T1000 (cell line): ENCODE measurements around the gene SRCIN1.

Experiments used
- DNase-seq: peaks from one replicate; lab custom pipeline; 2025; ENCODE audit warnings: mixed read lengths; lab: John Stamatoyannopoulos, UW

The SRCIN1 gene

DNA sequence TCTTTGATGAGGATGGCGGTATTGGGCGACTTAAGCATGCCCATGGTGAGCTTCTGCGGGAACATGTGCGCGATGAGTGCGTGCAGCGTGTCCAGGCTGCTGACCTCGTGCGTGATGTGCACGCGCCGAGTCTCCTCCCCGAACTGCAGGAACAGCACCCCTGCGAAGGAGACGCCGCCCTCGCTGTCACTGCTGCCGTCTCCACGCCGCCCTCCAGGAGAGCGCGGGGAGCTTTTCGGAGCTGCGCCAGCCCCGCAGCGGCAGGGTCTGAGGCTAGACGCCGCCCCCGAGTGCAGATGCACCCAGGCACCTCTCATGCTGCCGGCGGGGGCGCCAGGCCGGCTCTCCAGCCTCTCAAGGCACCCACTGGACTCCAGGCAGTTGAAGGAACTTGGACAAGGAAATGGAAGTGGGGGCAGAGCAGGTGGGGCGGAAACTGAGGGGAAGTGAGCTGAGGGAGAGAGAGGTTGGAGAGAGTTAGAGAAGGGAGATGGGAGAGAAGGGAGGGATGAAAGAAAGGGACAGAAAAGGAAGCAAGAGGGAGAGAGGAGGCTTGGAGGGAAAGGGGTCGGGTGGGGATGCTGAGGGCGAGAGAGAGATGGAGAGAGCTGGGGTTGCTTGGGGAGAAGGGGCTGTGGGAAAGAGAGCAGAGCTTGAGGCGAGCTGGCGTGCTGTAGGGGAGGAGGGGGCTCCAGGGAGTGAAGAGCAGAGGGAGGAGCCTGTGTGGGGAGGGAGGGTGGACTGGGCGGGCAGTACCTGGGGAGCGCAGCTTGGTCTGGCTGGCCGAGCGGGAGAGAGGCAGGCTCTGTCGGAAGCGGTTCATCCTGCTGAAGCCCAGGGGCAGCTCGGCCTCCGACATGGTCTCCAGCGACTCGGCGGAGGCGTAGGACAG lies 42.1 kb downstream of the SRCIN1 start:
- DNase-seq: no peak

GRCh38 chr17:38562903-38563302 lies 42.8 kb downstream of the SRCIN1 start:
- no peak for DNase-seq

GRCh38 chr17:38562215-38562569 lies 43.6 kb downstream of the SRCIN1 start:
- no peak for DNase-seq

GRCh38 chr17:38561416-38562214 lies 44.1 kb downstream of the SRCIN1 start:
- DNase-seq: no peak

GRCh38 chr17:38560503-38561318 lies 45.0 kb downstream of the SRCIN1 start:
- no peak for DNase-seq

- DNase-seq: no peak
These were observed 45.9 kb downstream of the SRCIN1 start for GRCh38 chr17:38559880-38560230.

DNA sequence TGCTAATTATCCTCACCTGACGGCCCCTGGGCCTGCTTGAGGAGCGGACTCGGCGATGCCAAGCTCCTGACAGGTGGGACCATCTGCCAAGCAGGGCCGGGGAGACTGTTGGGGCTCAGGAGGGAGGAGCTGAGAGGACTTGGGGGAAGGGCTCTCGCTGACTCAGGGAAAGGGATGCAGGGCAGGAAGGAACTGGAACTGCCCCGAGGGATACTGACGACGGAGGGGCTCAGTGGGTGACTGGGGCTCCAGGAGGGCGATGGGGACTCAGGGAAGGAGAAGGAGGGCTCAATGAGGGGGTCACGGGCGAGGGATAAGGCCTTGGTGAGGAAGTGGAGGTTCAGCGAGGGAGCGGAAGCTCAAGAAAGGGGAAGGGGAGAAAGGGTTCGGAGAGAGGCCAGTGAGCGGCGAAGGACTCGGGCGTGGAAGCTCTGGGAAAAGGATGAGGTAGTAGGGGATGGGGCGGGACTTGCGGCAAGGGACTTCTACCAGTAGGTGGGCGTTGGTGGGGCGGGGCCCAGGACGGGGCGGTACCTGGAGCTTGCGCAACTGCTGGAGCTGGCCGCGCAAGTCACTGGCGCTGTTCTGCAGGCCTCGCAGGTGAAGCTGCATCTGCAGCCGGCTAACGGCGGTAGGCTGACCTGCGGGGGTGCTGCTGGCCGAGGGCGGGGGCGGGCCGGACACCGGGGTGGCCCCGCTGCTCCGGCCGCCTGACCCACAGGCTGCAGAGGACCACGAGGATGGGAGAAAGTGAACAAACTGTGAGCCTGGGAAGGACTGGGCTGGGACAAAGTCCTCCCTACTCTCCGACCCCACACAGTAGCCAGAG lies 46.5 kb downstream of the SRCIN1 start:
- peak; percentile 61 for DNase-seq

DNA sequence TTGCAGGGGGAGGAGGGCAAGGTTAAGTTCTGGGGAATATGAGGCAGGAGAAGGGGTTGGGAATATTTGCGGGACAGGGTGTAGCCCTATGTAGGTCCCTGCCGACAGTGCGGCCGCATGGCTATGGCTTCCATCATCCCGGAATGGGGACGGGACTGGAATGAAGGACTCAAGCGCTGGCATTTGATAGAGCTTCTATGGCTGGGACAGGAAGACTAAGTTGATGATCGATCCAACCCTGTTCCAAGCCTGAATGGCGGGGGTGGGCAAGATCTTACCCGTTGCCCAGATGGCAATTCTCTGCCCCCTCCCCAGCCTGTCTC lies 47.1 kb downstream of the SRCIN1 start:
- DNase-seq: no peak

- peak; percentile 89 for DNase-seq
These were observed 47.7 kb downstream of the SRCIN1 start for GRCh38 chr17:38557836-38558727.

GRCh38 chr17:38557396-38557795 lies 48.4 kb downstream of the SRCIN1 start:
- DNase-seq: no peak

DNA sequence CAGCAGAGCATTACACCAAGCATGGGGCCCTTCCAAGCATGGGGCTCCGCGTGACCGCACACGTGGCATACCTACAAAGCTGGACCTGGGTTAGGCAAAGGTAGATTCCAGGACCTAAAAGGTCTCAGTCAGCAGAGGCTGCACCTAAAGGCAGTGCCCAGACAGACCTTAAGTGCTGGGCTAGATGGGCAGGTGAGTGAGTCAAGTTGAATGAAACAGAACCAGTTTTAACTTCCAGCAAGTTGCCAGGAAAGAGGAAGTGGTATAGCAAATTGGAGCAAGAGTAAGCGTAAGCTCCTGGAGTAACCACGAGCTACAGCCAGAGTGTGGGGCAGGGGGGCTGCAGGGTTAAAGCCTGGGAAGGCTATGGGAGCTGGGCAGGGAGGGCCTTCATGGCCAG lies 49.5 kb downstream of the SRCIN1 start:
- no peak for DNase-seq

- no peak for DNase-seq
These were observed 51.1 kb downstream of the SRCIN1 start for GRCh38 chr17:38554430-38555350.

- no peak for DNase-seq
These were observed 53.4 kb downstream of the SRCIN1 start for GRCh38 chr17:38552343-38552742.

- no peak for DNase-seq
These were observed 54.6 kb downstream of the SRCIN1 start for GRCh38 chr17:38551121-38551520.

GRCh38 chr17:38550661-38551060 lies 55.1 kb downstream of the SRCIN1 start:
- no peak for DNase-seq

- DNase-seq: no peak
These were observed 56.5 kb downstream of the SRCIN1 start for GRCh38 chr17:38549285-38549684.

- no peak for DNase-seq
These were observed 58.3 kb downstream of the SRCIN1 start for GRCh38 chr17:38547444-38547843.

GRCh38 chr17:38546396-38546795 lies 59.4 kb downstream of the SRCIN1 start:
- no peak for DNase-seq

DNA sequence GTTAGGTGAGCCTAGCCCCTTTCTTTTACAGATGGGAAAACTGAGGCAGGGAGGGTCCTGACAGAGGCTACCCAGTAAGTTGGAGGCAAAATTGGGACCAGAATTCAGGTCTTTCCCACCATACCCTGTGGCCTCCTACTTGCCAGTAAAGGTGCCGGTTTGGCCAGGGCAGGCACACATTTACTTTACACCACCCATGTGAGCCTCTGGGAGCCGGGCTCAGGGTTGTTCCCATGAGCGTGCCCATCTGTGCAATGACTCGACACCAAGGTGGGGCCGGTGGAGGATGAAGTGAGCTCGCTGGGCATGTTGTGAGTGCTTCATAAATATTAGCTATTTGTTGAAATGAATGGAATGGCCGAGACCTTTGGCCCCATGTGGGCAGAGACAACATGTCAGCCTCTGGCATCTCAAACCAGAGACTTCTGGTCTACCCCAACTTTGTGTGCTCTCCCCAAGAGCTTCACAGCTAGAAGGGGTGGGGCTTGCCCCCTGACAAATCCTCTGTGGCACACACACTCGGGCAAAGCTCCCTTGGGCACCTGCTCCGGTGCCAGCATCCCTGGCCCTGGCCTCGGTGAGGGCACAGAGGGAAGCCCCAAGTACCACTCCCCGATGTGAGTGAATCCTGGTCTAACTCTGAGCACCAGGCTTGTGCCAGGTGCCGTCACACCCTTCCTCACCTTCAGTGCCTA lies 60.1 kb downstream of the SRCIN1 start:
- no peak for DNase-seq
